CD4-positive, alpha-beta T cell treated with Interleukin-6 at 100 ng/mL for 8 hours (primary cell): ENCODE measurements around the gene EGF.
"Not testable (repeated sequence)": the region's sequence is repeated elsewhere in the genome, so short reads cannot be mapped to it uniquely, and the experiment has no call there.

Source experiments
- DNase-seq: peaks from one replicate; pipeline ENCODE4 v3.0.0-alpha.2; 2020; ENCODE audit warnings: mixed read lengths, low spot score

The EGF gene

DNA sequence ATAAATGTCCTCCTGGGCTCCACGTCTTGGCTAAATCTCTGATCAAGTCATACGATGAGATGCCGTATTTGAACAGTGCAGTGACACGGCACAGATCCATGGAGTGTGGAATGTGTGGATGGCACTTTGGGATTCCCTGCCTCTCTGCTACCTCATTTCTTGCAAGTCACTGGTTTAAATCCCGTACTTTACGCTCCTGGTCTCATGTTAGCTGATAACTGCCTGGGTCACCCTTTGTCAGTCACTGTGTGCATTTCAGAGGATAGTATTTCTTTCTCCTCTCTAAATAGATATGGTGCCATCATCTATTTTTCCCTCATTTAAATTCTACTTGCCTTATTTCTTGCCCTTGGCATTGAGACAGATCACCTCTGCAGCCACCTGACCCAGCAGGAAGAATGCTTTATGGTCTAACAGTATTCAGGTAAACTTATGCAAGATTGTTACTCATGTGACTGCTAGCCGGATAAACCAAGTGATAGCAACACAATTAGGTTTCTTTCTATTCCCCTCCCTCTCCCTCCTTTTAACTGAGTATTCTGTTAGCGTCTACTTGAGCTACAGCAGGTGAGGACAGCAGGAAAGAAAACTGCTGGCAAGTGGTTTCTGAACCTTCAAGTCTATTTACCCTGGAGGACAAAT is 2.8 kb downstream of the EGF start:
- no peak for DNase-seq

DNA sequence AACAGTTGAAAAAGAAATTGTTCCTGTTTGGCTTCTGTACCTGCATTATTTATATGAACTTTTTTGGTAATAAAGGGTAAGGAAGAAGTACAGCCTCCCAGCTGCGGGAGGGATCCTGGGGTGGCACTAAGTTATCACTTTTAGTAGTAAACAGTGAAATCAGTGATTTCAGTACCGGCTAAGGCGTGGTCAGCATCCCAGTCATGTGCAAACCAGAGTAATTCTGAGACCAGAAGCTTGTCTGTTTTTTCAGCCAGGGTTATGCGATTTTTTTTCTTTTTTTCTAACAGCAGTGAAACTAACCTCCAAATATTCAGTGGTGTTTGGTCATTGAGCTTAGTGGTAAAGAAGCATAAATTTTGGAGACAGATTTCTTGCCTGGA is 3.3 kb downstream of the EGF start:
- no peak for DNase-seq

DNA sequence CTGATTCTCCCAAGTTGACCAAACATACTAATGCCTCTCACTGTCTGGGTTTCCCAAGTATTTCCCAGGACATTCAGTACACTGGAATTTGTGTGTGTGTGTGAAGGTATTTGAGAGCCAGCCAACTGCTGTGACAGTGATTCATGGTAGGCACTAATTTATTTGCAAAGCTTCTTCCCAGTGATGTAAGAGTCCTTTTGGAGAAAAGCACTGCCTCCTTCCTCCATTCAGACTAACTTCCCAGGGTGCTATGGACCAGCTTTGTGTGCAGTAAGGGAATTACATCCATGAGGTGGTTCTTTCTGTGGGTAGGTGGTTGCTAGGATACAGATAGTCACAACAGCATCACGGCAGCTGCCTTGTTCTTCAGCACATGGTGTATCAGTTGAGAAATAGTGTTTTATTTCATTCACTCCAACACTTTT is 8.7 kb downstream of the EGF start:
- DNase-seq, result no peak

DNA sequence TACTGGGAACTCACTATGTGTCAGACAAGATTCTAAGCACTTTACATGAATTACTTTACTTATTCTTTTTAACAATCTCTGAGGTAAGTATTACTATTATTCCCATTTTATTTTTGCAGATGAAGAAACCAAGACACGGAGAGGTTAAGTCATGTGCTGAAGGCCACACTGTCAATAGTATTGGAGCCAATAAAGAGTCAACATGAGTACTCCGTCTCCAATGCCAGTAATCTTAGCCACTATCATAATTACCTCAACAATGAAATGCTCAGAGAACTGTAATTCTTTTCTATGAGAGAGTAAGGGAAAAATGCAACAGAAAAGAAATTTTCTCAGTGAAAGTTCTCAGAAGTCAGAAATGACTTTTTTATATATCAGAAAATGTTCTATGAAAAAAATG is 12.7 kb downstream of the EGF start:
- DNase-seq, result no peak

DNA sequence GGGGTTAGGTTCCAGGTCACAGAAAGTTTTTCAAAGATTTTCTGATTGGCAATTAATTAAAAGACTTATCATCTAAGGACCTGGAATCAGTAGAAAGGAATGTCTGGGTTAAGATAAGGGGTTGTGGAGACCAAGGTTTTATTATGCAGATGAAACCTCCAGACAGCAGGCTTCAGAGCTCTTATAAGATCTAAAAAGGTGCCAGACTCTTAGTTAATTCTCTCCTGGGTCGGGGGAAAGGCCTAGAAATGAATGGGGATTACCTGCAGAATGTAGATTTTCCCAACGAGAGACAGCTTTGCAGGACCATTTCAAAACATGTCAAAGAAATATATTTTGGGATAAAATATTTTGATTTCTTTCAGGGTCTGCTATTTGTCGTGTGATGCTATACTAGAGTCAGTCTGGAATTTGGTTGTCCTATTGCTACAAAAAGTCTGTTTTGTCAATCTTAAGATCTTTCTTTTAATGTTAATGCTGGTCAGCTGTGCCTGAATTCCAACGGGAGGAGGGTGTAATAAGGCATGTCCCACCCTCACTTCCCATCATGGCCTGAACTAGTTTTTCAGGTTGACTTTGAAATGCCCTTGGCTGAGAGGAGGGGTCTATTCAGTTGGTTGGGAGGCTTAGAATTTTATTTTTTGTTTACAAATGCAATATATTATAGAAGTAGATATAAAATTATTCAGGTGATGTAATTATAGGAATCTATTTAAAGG is 15.8 kb downstream of the EGF start:
- no peak for DNase-seq

DNA sequence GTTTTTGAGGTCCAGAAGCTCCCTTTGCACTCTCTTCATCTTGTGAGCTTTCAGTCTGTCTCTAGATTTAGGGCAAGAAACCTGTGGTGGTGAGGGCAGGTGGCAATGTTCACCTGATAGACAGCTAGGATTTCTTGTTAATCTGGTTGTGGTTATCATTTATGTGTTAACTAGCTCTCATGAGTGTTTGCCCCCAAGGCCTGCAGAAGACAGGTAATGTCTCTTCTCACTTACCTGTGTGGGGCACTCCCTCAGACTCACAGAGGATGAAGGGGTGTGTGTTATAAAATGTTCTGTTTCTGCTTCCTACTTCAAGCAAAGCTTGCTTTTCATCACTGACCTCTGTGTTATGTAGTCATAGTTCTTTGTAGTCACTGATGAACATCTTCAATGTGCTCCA is 17.8 kb downstream of the EGF start:
- no peak for DNase-seq

DNA sequence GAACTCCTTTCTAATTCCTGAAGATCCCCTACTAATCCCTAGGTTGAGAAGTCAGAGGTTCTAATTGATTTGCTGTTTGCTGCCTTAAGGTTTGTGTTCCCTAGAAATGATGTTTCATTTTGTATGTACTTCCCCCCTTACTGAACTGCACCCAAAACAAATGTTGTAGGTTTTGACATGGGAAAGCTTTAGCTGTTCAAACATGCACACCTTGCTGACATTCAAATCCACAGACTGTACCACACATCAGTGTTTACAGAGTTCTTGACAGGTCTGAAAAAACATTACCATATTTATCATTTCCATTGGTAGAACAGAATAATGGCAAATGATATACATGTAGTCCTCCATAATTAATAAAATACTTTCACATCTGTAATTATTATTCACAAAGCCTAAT is 18.2 kb downstream of the EGF start:
- DNase-seq, result no peak

DNA sequence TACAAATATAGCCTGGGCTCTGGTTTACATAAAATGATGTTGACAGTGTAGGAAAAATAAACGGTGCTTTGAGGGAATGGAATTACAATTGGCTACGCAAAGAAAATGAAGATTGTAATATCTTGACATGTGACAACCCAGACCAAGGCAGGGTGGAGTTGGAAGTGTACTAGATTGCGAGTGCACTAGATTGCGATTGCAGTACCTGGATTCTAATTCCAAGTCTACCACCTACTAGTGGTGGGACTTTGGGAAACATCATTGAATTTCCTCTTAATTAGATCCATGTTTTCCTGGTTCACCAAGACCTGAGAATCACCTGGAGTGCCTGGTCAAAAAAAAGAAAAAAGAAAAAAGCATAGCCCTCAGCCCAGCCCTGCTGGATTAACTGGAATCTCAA is 18.6 kb downstream of the EGF start:
- DNase-seq, result no peak

DNA sequence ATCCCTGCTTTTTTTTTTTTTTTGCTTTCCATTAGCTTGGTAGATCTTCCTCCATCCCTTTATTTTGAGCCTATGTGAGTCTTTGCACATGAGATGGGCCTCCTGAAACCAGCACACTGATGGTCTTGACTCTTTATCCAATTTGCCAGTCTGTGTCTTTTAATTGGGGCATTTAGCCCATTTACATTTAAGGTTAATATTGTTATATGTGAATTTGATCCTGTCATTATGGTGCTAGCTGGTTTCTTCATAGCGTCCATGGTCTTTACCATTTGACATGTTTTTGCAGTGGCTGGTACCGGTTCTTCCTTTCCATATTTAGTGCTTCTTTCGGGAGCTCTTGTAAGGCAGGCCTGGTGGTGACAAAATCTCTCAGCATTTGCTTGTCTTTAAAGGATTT is 24.7 kb downstream of the EGF start:
- not testable (repeated sequence) for DNase-seq

DNA sequence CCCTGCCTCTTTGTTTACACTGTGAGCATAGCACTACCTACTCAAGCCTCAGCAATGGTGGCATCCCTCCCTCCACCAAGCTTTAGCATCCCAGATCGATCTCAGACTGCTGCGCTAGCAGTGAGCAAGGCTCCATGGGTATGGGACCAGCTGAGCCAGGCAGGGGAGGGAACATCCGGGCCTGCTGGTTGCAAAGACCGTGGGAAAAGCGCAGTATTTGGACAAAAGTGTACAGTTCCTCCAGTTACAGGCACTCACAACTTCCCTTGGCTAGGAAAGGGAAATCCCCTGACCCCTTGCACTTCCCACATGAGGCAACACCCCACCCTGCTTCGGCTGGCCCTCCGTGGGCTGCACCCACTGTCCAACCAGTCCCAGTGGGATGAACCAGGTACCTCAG is 26.5 kb downstream of the EGF start:
- no peak for DNase-seq

DNA sequence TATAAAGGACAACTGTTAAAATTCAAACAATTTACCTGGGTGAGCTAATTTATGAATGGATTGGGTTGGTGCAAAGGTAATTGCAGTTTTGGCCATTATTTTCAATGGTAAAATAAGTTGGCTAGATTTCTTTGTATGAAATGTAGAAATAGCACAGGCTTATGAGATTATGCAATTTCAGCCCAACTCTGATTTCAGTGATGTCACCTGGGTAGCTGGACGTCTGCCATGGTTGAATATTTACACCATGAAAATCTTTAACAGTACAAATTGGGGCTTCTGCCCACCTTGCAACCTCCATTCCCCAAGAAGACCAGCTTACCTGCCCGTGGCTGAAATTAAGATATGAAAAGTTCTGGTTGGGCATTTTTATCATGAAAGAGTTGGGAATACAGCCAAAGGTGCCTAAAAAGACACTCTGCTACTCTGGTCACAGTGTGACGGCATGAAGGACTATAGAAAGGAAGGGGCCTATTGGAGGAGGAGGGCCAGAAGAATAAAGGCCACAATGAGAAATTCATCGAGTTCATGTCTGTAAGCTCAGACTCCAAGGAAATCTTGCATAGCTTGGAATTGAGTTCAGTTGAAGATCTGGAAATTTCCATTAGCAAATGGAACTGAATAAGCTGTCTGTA is 29.7 kb downstream of the EGF start:
- no peak for DNase-seq

DNA sequence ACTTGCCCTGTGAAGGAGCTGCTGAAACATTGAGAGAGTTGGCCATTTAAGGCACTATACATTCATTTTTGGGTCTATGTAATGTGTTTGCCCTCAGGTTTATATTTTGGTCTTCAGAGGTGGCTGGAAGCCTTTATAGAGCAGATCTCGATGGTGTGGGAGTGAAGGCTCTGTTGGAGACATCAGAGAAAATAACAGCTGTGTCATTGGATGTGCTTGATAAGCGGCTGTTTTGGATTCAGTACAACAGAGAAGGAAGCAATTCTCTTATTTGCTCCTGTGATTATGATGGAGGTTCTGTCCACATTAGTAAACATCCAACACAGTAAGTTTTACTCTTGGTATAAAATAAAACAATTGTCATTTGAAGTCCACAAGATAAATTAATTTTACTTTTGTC is 31.1 kb downstream of the EGF start:
- no peak for DNase-seq

DNA sequence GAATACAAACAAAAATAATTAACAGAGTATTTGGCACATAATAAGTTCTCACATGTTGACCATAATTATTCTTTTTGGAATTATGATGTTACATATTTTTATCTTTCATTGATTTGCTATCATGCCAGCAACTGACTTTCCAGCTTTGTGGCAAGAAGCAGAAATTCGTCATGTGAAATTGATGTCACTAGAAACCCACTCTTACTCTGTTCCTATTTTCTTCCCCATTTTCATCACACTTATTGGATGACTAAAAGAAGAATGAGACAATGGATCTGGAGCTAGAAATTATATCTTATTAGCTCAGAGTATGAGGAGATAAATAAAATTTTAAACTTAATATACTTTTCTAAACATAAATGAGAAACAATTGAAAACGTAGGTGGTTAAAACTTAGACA is 31.9 kb downstream of the EGF start:
- DNase-seq, result no peak

DNA sequence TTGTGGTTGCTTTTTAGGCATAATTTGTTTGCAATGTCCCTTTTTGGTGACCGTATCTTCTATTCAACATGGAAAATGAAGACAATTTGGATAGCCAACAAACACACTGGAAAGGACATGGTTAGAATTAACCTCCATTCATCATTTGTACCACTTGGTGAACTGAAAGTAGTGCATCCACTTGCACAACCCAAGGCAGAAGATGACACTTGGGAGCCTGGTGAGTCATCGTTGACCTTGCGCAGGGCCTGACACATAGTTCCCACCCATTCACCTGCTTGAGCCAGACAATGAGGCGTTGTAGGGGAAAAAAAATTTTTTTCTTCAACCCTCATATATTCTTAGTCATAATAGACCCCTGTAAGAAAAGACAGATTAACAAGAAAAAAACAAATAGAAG is 32.4 kb downstream of the EGF start:
- no peak for DNase-seq

DNA sequence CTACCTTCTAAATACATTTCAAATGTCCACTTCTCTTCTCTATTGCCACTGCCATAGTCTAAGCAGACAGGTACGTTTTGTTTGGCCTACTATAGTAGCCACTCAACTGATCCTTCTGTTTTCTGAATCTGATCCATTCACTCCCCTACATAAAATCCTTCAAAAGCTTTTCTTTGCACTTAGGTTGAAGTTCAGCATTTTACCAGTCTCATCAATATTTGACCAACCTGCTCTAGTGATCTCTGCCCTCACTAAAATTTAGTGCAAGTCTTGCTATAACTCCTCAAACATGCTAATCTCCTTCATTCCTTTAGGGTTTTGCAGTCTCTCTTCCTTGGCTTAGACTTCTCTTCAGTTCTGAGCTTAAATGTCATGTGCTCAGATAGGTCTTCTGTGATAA is 33.4 kb downstream of the EGF start:
- DNase-seq, result no peak

DNA sequence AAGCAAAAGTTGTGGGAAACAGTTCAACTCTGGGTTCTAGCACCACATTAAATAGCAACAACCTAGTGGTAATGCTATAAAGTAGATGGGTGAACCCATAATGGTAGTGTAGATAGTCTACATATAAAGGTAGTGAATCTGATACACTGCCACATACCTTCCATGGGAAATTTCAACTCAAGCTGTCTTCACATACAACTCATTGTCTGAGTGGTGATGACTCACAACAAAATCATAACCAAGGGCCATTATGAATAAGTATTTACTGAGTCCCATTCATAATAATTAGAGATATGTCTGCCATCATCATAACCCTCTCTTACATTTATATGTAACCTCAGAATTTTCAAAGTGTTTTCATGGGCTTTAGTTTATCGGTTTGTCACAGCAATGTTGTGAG is 34.8 kb downstream of the EGF start:
- DNase-seq, result no peak

DNA sequence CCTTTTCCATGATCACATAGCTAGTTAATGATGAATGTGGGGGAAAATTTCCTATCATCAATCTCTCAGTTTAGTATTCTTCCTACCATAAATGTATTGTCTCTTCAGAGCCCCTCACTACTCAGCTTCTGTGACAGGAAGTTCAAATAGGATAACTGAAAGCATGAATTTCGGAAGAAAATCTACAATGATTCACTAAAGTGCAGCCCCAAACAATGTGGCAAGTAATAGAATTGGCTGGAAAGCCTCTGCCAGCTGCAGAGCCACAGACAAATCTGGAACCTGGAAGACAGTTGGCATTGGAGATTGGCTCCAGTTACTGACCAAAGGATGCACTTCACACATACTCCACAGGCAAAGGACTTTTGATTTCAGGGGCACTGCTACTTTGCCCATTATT is 35.2 kb downstream of the EGF start:
- no peak for DNase-seq

DNA sequence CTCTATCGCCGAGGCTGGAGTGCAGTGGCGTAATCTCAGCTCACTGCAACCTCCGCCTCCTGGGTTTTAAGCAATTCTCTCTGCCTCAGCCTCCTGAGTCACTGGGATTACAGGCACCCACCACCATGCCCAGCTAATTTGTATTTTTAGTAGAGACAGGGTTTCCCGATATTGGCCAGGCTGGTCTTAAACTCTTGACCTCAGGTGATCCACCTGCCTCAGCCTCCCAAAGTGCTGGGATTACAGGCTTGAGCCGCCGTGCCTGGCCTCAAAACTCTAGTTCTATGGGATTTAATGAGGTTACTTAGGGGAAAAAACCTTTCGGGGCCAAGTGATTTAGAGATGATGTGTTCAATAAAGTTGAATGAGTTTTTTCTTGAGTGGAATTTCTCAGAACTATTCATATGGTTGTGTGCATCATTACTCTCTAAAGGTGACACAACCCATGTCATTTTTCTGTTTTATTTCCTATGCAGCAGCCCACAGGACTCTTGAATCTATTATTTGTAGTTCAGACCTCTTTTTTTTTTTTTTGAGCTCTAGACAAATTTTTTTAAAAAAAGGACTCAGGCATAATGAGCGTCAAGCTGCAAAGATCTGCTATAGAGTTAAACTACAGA is 36.5 kb downstream of the EGF start:
- not testable (repeated sequence) for DNase-seq

DNA sequence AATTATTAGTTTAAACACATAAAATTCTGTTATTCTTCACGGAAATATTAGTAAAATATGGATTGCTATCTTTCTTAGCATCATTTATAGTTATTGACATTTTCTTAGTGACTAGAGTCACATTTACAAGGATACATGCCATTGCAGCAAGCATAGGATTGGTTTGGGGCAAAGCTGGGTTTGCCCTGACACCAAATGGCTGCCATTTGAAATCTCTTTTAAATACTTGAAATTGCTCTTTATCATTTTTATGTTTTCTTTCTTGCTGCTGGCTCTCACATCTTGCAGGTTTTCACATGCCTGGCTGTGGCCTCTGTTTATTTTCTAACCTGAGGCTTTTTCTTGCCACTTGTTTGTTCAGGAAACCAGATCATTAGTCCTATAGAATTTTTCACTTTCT is 39.9 kb downstream of the EGF start:
- no peak for DNase-seq

DNA sequence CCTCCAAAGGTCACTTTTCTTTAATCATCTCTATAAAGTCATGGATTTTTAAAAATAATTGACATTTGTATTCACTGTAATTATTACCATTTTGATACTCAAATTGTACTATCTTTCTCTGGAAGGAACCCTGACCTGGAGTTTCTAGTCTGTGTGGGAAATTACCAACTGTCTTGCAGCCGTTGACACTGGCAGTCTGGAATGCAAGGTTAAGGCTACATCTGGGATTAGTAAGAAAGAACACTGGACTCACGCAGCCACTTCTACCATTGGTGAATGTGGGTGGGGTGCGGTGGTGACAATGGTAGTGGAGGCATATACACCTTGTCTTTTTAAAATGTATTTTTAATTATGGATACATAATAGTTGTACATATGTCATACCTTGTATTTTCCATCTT is 40.9 kb downstream of the EGF start:
- DNase-seq, result no peak

DNA sequence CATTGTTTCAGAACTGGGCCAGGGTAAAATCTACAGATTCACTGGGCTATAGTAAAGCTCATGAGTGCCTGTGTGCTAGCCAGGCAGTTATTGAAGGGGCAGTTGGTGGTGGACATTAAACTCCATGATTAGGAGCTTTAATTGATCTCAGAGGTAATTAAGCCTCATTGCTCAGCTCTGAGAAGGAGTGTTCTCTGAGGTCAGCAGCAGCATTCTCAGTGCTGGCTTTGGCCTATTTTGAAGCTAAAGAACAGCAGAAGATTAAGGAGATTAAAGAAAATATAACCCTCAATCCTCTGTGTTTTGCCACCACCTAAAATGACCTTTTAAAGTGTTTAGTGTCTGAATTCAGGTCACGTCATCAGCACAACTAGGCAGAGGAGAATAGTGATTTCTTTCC is 42.5 kb downstream of the EGF start:
- no peak for DNase-seq

DNA sequence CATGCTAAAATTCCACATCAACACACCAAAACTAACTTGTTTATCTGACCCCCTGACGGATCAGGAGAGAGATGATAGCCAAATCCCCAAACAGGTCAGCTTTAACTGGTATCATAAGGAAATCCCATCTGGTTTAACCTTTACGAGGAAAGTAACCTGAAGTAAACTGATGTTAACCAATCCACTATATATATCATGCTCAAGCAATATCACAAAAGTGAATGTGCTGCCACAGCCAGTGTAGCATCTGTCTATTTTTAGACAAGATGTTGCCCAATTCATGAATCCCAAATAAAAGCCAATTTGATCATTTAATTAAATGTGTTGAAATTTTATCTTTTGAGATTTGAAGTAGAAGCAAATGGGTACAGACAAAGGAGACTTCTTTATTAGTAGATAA is 44.5 kb downstream of the EGF start:
- DNase-seq, result no peak

DNA sequence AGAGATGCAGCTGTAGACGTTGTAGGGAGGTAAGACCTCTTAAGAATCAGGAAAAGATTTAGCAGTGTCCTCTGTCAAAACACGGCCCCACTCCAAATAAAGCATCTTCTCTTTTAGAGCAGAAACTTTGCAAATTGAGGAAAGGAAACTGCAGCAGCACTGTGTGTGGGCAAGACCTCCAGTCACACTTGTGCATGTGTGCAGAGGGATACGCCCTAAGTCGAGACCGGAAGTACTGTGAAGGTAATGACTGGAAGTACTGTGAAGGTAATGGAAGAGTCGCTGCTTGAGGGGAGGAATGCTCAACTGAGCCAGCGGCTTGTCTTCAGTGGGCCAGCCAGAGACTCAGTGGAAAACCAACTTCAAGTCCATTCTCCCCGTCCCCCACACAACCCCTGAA is 46.5 kb downstream of the EGF start:
- no peak for DNase-seq
